ENCODE results near the gene ECI1.

- TF ChIP-seq POLR2A (IDR thresholded peaks at IDR 0.05) (no peak), CTCF (IDR thresholded peaks at IDR 0.05) (no peak)
Observed at GRCh38 chr16:2285731-2286191, 34.4 kb upstream of the ECI1 start.
